DMS53 (cell line): Measurements from ENCODE around the gene PGM3.

Experiments used
- DNase-seq: peaks from one replicate; lab custom pipeline; 2025; lab: John Stamatoyannopoulos, UW

Gene PGM3

DNA sequence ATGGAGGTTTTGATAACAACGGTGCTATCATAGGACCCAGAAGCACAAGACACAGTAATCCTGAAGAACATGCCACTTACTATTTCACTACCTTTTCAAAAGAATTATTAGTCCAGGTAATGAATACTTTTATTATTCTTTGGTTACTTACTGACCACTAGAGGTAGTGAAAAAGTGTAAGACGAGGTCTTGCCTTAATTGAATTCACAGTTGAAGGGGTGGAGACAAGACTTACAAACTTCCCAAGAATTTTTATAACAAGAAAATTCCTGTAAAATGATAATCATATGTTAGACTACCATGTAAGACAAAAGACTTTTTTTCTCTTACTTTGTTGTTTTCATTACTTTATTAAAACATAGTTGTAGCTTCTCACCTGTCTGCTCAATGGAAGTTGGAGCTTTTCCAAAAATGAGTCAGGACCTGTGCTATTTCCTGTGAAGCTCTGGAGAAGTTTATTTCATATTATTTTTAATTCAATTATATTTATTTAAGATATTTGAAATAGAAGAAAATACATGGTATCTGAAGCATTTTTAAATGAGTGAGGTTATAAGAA, 73.2 kb downstream of the PGM3 start:
- no peak for DNase-seq

DNA sequence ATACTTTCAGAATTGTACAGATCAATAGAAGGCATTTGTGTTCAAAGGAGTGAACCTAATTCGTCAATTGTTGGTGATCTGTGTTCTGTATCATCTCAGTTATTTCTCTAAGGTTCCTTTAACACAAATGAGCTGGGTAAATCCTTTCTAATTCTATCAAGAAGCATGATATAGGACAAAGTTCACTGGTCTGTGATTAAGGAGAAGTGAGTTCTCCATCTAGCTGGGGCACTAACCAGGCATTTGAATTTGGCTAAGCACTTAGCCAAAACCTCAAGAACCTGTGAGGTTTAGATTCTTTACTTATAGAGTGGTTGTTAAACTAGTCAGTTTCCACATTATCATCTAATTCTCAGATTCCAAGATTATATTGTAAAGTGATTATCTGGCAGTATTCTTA, 75.3 kb downstream of the PGM3 start:
- no peak for DNase-seq
